SKM-1 treated with dmso at 0.1 percent for 144 hours (cell line): ENCODE results near the gene GNAZ.
A peak's percentile ranks its signal among the peaks of the same experiment; 100 is the strongest.

Source experiments
- DNase-seq: peaks from one replicate; lab custom pipeline; 2025; ENCODE audit not compliant: unreplicated experiment; lab: John Stamatoyannopoulos, UW

The GNAZ gene

DNA sequence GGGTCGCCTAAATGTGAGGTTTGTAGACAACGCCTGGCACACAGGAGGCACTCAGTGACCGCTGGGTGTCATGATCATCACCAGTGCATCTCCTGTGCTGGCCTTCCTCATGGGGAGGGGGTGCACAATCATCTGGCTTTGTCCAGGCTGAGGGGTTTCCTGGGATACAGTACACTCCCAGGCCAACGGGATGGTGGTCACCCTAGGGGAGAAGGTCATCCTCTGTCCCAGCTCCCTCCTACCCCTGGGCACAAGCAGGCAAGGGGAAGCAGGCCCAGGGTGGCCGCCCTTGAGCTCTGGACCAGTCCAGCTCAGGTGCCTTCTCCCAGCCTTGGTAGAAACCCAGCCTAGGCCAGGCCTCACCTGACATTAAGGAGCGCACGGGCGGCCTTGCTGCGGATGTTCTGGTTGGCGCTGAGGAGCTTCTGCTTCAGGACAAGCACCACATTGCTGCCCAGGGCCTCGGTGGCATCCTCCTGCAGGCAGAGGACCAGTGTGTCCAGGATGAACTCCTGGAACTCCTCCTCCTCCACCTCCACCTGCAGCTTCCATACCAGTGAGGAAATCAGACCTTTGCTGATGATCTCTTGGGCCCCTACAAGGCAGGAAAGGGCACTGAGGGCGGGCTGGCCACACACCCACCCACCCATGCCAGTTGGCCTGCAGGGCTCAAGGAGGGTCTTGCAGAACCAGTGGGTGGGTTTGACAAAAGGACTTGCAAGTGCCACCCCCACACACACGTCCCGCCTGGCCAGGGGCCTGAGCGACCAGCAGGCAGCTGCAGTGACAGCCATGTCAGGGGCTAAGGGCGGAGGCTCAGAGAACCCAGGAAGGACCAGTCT lies 6.6 kb upstream of the GNAZ start:
- no peak for DNase-seq

DNA sequence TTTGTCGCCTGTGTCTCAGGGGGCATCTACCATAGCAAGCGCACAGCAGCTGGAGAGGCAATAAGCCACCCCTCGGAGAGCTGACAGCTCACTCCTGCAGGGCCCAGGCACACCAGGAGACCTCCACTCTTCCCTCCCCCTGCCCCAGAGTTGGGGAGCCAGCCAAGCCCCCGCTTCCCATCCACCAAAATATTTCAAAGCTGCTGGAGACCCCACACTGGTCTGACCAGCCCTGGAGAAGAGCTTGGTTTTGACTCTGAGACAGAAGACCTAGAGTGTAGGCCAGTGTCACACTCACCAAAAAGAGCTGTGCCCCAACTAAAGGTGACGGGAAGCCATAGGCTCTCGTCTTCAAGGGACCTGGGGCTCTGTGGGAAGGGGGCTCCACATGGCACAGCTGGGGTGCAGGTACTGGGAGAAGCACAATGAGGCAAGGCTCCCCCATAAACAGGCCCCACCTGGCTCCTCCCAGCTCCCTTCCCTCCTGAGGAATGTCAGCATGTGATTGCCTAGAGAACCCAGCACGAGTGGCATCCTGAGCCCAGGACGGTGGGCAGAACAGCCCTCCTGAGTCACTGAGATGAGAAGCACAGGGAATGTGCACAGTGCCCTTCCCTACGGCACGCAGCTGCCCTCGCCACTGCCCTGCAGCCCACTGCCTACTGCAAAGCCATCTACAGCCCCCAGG lies 5.8 kb upstream of the GNAZ start:
- DNase-seq, result no peak

DNA sequence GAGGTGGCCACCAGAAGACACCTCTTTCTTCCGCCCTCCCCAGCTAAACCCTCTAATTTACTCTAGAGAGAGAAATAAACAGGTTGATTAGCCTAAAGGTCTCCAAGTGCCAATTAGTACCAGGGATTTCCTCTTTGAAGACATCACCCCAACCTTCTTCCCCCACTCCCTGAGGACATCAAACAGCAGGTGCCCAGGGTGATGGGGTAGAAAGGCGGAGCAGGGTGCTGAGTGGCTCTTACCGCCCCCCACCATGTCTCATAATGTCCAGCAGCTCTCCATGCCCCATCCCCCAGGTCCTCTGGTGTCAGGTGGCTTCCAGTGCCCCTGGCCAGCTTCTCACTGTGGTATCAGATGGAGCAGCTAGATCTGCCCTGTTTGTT lies 5.3 kb upstream of the GNAZ start:
- DNase-seq, result no peak

DNA sequence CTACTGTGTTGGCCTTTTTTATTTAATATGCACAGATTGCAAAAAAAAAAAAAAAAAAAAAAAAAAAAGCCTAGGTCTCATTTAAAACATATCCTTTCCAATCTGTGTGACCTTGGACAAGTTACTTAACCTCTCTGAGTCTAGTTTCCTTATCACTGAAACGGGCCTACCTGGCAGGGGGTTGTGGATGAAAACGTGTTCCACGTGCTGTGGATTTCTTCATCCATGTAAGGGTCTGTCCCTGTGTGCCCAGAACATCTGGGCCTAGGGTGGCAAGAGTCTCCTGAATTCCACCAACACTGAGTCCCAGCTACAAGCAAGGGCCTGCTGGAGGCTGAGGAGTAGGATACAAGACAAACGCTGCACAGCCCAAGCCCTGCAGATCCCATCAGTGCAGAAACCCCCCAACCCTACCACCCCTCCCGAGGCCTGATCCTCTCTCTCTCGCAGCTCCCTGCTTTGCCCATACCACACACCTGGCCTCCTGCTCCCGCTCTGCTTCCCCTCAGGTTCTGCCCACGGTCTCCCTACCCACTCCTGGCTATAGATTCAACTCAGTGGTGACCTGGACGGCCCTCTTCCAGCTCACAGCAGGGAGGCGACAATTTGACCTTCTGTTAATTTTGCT lies 4.7 kb upstream of the GNAZ start:
- no peak for DNase-seq

DNA sequence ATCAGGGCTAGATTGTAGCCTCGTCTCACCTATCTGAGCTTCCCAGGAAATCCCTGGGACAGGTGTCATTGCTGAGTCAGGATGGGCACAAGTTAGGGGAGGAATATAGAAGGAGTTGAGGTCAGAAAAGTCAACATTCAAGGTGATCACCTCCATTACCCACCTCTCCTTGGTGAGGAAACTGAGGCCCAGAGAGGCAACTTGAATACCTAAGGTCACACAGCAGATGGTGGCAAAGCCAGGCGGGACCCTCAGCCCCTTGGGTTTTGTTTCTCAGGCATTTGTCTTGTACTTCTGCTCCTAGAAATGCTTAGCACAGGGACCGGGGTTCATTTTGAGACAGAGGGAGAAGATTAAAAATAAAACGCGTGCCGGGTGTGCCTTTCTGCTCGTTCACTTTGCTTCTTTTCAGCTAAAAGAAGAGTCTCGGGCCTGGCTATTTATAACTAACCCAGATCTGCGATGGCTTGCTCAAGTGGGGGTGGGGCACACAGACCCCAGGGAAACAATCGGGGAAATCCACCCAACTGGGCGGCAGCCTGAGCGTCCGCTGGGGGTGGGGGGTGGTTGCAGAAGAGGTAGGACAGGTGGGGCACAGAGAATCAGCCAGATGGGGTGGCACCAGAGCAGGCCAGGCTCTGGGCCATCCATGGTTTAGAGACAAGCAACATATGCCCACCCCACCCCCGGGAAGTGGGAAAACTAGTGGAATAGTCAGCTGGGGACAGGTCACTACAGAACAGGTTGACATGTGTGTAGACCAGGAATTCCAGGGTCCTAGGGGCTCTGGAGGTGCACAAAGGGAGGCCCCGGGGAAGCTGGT lies 3.9 kb upstream of the GNAZ start:
- no peak for DNase-seq

DNA sequence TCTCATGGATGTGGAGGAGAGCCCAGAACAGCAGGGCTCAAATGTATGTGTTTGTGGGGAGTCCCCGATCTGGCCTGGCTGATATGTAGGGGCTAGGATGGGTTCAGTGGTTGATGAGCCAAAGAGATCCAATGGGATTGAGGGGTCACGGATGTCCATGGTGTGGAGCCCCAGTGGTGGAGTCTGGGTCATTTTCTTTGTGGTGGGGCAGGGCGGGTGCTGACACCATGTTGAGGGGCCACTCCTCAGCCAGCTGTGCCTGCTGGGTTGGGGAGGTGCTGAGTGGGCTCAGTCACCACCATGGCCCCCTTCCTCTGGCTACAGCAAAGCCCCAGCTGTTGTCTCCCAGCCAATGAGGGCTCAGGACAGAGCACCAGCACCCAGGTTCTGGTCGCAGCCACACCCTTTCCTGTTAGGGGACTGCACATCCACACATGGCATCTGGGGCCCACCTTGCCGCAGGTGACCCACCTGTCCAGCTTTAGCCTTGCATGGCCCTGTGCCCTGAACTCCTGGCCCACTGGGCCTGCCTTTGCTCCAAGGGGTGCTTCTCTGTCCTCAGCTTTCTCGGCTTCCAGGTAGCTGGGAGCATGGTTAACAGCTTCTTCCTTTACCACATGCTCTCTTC lies 3.2 kb upstream of the GNAZ start:
- no peak for DNase-seq

DNA sequence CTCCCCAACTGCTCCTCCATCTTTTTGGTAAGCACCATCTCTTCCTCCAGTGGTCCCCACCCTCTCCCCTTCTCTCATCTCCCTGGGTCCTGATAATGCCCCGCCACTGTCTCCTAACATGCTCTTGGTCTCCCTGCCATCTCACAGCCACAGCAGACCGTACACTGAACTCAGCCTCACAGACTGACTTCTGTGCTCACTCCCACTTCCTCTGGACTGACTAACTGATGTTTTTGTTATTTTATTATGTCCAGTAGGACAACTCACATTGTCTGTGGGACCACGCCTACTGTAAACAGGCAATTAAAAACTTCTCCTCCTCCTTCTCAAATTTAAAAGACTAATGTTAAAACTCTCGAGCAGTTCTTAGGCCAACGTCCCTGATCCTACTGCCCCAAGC lies 2.6 kb upstream of the GNAZ start:
- no peak for DNase-seq

DNA sequence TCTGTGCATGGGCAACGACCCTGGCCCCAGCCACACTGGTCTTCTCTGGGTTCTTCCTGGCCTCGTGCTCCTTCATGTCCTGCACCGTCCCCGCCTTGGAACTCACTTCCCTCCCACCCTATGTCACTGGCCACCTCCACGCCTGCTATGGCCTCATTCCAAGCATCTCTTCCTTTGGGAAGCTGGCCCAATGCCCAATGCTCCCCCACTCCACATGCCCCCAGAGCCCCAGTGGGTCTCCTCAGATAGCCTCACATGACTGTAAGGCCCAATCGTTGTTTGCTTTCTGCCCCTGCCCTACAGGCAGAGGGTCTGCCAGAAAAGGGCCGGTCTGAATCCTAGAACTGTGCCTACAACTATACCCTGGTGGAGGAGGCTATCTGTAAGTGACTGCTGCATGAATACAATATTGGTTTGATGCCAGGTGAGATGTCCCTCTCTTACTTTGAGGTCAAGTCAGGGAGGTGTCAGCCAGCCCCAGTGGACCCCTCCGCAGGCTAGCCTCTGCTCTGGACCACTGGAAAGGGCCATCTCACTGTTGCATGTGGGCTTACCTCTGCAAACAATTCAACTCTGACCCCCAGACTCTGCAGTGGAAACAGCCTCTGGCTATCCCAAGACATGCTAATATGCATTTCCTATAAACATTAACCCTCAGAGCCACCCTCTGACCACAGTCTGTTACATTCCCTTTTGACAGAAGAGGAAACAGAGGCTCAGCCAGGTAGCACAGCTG lies 2.1 kb upstream of the GNAZ start:
- DNase-seq, result no peak

DNA sequence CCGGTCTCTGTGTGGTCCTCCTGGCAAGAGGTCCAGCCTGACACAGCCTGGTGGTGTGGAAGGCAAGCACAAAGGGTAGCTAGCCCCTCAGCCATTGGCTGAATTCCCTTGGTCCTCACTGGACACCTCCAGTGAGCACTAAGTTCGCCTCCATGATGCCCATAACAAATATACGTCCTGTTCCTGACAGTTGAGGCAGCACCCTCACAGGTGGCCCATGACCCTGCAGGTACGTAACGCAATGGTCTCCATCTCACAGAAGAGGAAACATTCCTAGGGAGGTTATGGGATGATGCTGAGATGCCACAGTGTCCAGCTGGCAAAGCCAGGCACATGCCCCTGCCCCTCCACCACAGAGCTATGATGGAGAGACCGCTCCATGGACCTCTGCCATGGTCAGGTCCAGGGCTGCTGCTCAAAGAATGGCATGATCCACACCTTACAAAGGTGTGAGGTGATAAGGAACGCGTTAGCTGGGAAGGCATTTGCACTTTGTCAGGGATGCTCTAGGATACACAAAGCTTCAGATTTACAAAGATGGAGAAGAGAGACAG lies 1.4 kb upstream of the GNAZ start:
- no peak for DNase-seq

DNA sequence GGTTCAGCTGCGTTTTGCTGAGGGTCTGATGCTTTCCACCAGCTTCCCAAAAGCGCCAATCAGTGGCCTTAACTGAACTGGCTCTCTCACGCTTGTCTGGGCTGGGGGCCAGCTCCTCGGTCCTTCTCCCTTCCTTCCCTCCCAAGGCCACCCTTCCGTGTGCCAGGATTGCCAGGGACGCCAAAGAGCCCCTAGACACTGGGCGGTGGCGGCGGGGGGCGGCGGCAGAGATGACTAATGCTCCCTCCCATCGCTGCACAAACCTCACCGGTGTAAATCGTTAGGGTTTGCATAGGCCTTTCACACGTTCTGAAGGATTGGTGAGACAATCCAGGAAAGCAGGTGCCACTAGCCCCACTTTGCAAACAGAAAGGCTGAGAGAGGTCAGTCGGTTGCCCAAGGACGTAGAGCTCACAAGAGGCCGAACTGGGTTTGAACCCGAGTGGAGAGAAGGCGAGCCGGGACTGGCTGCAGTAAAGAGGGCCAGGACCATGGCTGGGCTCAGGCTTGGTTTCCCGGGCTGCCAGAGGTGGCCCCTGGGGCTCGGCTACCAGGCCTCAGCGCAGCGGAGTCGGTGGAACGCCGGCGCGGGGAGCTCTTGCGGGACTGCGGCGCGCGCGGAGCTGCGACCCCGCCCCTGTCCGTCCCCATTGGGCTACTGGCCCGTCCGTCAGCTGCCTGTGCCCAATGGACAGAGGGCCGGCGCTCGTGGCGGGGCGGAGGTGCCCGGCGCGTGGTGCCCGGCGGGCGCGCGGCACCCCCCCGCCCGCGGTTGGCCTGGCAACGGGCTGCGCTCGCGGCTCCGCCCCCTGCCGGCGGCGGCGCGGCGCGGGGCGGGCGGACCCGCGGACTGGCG lies 589 bp upstream of the GNAZ start:
- DNase-seq, result peak; percentile 87

DNA sequence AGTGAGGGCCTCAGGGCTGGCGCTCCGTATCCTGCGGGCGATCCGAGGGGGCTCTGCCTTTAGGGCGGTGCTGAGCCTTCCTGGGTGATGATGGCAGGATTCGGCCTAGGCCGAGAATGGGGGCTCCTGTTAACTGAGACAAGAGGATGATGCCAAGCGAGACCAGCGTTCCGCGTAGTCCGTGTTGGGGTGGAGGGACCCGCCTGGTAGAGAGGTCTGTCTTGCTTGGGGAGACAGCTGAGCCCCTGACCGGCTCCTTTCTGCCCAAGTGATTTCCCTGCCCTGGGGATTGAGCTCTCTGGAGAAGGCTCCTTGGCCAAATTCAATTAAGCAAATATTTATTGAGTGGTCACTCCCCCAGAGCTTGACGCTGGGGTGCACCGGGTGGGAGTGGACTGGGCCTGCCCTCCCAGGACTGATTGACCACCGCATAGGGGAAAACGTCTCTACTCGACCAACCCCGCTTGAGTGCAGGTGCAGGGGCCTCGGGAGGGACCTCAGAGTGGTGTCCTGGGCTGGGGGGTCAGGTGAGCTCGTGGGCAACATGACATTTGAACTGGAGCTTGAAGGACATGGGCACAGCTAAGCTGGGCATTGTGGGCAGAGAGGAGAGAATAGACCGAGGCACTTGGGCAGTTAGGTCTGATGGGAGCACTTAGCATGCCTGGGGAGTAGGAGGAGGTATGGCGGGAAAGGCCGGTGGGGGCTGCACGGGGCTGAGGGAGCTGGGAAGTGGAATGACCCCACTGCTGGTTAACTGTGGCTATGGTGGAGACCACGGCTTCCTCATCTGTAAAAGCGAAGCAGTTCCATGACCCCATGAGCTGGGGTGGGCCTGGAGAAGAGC lies 1.1 kb downstream of the GNAZ start:
- no peak for DNase-seq

DNA sequence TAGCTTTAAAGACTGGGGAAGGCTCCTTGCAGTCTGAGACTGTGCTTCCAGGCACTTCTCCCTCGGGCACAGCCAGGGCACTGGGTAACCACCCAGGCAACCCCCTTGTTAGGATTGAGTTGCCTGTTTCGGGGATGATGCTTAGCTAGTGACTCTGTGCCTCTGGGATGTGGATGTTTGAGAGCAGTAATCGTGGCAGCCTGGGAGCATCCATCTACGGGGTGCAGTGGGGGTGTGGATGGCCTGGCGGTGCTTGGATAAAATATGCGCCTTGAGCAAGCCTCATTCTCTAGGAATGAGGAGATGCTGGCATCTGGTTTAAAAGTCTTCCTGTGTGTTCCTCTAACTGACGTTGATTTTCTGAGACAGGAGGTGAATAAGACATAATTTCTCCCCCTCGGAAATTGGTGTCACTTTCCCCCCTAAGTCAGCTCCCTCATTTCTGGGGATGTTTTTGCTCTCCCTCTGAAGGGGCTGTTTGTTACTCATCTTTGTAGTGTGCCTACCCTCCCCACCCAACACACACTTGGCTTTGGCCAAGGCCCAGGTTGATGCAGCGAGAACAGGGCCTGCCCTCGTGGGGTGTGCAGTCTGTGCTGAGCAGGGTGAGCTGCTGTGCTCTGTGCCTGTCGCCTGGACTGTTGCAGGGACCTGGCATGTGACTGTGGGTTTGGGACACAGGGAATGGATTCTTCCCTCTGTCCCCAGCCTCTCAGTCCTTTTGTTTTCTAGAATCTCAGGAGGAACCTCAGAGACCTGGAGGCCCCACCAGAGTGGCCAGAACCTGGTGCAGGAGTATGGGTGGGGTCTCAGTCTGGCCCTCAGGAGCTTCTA lies 2.0 kb downstream of the GNAZ start:
- DNase-seq, result no peak

DNA sequence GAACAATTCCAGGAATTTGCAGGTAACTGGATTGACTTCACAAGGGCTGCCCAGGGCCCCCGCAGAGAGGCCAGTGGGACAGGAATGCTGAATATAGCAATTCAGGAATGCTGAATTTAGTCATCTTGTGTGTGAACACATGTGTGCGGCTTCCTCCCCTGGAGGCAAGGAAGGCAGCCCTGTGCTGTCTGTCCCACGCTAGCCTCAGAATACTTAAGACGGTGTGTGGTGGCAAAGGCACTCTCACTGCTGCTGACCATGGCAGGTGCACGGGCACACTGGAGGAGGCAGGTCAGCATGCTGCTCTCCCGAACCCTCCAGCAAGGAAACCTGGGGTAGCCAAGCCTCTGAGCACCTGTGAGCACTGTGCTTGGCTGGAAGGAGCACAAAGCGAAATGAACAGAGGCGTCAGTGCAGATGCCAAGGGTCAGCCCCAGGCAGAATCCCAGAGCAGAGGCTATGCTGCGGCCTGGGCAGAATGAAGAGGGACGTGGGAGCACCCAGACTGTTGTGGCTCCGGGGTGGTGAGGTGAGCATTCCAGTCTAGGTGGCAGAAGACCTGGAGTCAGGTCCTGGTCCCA lies 2.7 kb downstream of the GNAZ start:
- DNase-seq, result no peak

DNA sequence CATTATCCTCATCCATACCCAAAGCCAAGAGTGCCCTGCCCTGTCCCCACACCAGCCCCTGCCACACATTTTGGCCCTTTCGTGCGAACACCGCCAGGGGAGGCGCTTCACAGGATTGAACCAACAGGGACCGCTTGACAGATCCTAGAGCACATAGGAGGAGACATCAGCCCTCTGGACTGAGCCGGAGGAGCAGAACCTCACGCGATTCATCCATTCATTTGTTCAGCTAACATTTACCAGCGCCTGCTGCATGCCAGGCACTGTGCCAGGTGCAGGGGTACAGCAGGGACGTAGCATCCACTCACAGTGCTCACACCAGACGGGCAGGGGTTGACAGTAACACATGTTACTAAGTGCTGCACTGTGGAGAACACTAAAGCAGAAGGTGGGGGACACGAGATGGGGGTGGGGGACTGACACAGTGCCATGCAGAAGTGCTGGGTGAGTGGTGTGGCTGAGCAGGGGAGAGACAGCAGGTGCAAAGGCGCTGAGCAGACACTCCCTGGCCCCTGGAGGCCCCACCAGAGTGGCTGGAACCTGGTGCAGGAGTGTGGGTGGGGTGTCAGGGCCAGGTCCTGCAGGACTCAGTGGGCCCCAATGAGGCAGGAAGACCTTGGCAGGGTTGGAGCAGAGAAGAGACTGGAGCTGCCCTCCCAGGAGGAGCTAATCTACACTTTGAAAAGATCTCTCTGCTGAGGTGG lies 3.4 kb downstream of the GNAZ start:
- no peak for DNase-seq

DNA sequence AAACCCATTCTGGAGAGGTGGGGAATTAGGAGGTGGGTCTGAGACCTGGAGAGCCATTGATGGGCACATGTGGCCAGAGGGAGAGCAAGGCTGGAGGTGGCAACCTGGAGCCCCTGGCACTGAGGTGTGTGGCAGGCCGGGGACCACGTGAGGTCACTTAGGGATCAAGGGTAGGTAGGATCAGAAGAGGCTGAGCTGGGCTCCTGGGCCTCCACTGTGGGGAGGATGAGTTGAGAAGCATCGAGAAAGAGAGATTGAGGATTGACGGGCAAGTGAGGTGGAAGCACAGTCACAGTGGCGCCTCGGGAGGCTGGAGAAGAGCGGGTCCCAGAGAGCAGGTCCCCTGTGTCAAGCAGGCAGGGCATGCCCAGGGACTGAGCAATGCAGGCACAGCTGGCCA lies 4.1 kb downstream of the GNAZ start:
- DNase-seq, result no peak

DNA sequence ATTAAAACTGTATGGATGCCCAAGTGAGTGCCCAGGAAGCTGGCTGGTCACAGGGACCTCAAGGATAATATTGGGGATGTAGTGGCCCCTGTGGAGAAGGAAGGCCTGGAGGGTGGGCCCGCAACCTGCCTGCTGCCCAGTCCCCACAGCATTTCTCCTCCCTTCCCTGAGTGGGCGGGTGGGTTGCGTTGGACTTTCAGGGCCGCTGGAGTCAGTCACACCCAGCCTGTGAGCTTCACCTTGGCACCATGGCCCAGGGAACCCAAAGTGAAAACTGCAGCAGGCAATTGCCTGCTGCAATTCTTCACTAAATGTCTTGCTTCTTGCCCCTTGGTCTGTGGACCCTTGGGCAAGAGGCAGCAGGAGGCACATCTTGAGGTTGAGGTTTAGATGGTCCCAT lies 4.7 kb downstream of the GNAZ start:
- no peak for DNase-seq
